Neural cell (in vitro differentiated cells): Measurements from ENCODE around the gene APP. TPM values are rescaled to one million over a fixed set of nuclear protein-coding genes. Genes with fewer than 3 reads are reported as not detected.

Experiments used
- H2AFZ ChIP-seq: fragments of 200-600, 300-800 bp; sonication (generic), shearing (Covaris generic); 2 replicates; pipeline ENCODE4 v1.6.0; 2014; ENCODE audit warnings: low read depth, mild to moderate bottlenecking, antibody characterized with exemption, low read length, moderate library complexity
- H3F3A ChIP-seq: fragments of 200-600 bp; shearing (Covaris generic); 2 replicates; pipeline ENCODE4 v1.6.1; 2016; ENCODE audit warnings: mild to moderate bottlenecking, moderate library complexity, mixed read lengths, antibody characterized with exemption, low read length; ENCODE audit not compliant: insufficient read depth, poor library complexity, severe bottlenecking
- H3K27ac ChIP-seq: fragments of 200-600, 300-800 bp; sonication (generic), shearing (Covaris generic); 2 replicates; pipeline ENCODE4 v1.5.1; 2014; ENCODE audit warnings: mild to moderate bottlenecking, low read length, moderate library complexity
- H3K27me3 ChIP-seq: fragments of 300-800, 200-600 bp; sonication (generic), shearing (Covaris generic); 2 replicates; pipeline ENCODE4 v1.6.0; 2014; ENCODE audit warnings: mild to moderate bottlenecking, low read depth, low read length, moderate library complexity; ENCODE audit not compliant: insufficient read depth
- H3K36me3 ChIP-seq: fragments of 300-800, 200-600 bp; sonication (generic), shearing (Covaris generic); 2 replicates; pipeline ENCODE4 v1.5.1; 2014; ENCODE audit warnings: mild to moderate bottlenecking, antibody characterized with exemption, low read length, moderate library complexity; ENCODE audit not compliant: insufficient read depth
- H3K4me2 ChIP-seq: fragments of 300-800, 200-600 bp; sonication (generic), shearing (Covaris generic); 2 replicates; pipeline ENCODE4 v1.6.0; 2014; ENCODE audit warnings: mild to moderate bottlenecking, low read length
- H3K4me3 ChIP-seq: fragments of 300-800, 200-600 bp; sonication (generic), shearing (Covaris generic); 2 replicates; pipeline ENCODE4 v1.5.1; 2014; ENCODE audit warnings: mild to moderate bottlenecking, low read length, moderate library complexity
- H3K79me2 ChIP-seq: fragments of 200-600 bp; shearing (Covaris generic); replicated peaks from 2 replicates; pipeline ENCODE4 v1.6.0; 2014; ENCODE audit warnings: mild to moderate bottlenecking, low read length, moderate library complexity; ENCODE audit not compliant: insufficient read depth
- H3K9ac ChIP-seq: fragments of 300-800, 200-600 bp; sonication (generic), shearing (Covaris generic); 2 replicates; pipeline ENCODE4 v1.6.1; 2016; ENCODE audit warnings: mild to moderate bottlenecking, low read length, mixed read lengths
- H3K9me2 ChIP-seq: fragments of 200-600 bp; shearing (Covaris generic); 2 replicates; pipeline ENCODE4 v1.6.1; 2016; ENCODE audit warnings: mild to moderate bottlenecking, low read length, mixed read lengths; ENCODE audit not compliant: insufficient read depth
- H3K9me3 ChIP-seq: fragments of 200-600, 300-800 bp; sonication (generic), shearing (Covaris generic); 2 replicates; pipeline ENCODE4 v1.6.1; 2016; ENCODE audit warnings: mild to moderate bottlenecking, mixed run types, low read length, moderate library complexity, mixed read lengths
- H4K20me1 ChIP-seq: fragments of 200-600 bp; shearing (Covaris generic); 2 replicates; pipeline ENCODE4 v1.6.1; 2016; ENCODE audit warnings: mild to moderate bottlenecking, mixed run types; ENCODE audit not compliant: insufficient read depth
- CTCF ChIP-seq: fragments of 450-650 bp; IDR thresholded peaks from 2 replicates; pipeline ENCODE4 v1.5.1; 2014; ENCODE audit warnings: antibody characterized with exemption, mild to moderate bottlenecking, moderate library complexity; ENCODE audit not compliant: poor library complexity, severe bottlenecking
- EP300 ChIP-seq: fragments of 450-650 bp; conservative IDR thresholded peaks from 2 replicates; pipeline ENCODE4 v1.6.1; 2014; ENCODE audit warnings: antibody characterized with exemption, mild to moderate bottlenecking, moderate library complexity; ENCODE audit not compliant: poor library complexity, severe bottlenecking
- EZH2 ChIP-seq: fragments of 200-600, 300-800 bp; shearing (Covaris generic), sonication (generic); IDR thresholded peaks from 2 replicates; pipeline ENCODE4 v1.6.1; 2014; ENCODE audit warnings: antibody characterized with exemption, low read length, borderline replicate concordance, mild to moderate bottlenecking; ENCODE audit not compliant: insufficient read depth, poor library complexity, severe bottlenecking
- MXI1 ChIP-seq: fragments of 450-650 bp; conservative IDR thresholded peaks from 2 replicates; pipeline ENCODE4 v1.6.1; 2014; ENCODE audit warnings: antibody characterized with exemption, mild to moderate bottlenecking; ENCODE audit not compliant: poor library complexity, severe bottlenecking
- POLR2AphosphoS5 ChIP-seq: IDR thresholded peaks from 2 replicates; pipeline ENCODE4 v1.6.1; 2012
- RAD21 ChIP-seq: fragments of 450-650 bp; conservative IDR thresholded peaks from 2 replicates; pipeline ENCODE4 v1.6.1; 2014; ENCODE audit warnings: antibody characterized with exemption, mild to moderate bottlenecking, moderate library complexity
- REST ChIP-seq: IDR thresholded peaks from 2 replicates; pipeline ENCODE4 v1.6.1; 2012; ENCODE audit warnings: borderline replicate concordance
- SMC3 ChIP-seq: fragments of 450-650 bp; conservative IDR thresholded peaks from 2 replicates; pipeline ENCODE4 v1.6.1; 2014; ENCODE audit warnings: antibody characterized with exemption, mild to moderate bottlenecking, moderate library complexity; ENCODE audit not compliant: poor library complexity
- TAF1 ChIP-seq: IDR thresholded peaks from 2 replicates; pipeline ENCODE4 v1.6.1; 2012; ENCODE audit warnings: low read depth
- polyA plus RNA-seq: library from polyadenylated mRNA; depleted of rRNA; stranded (reverse); fragments of >200 nt; gene quantifications from 2 replicates; pipeline ENCODE4 v1.2.3, GENCODE V29; 2014

The APP gene
- polyA plus RNA-seq, 1 donor from 2014 or later: 470 TPM

- Histone ChIP-seq H3F3A (no peaks in the 10 kb centered on the region), H3K9ac (no peak overlapping the region), H3K27me3 (no peaks in the 10 kb centered on the region), H3K9me2 (no peaks in the 10 kb centered on the region), H3K4me2 (no peak overlapping the region), H2AFZ (no peak overlapping the region), H4K20me1 (no peaks in the 10 kb centered on the region), H3K79me2 (no peaks in the 10 kb centered on the region), H3K36me3 (peaks cover 4% of the 10 kb centered on the region), H3K4me3 (no peak overlapping the region), H3K27ac (no peak overlapping the region), H3K9me3 (no peaks in the 10 kb centered on the region)
- TF ChIP-seq POLR2AphosphoS5 (no peak), EZH2 (no peak), EP300 (no peak), TAF1 (no peak), SMC3 (no peak), RAD21 (no peak), MXI1 (no peak), REST (no peak), CTCF (no peak)
These were observed 283.4 kb downstream of the APP start for GRCh38 chr21:25887166-25887565.

GRCh38 chr21:25885880-25886279 lies 284.7 kb downstream of the APP start:
- no peaks in the 10 kb centered on the region for H3K27me3 ChIP-seq
- no peaks in the 10 kb centered on the region for H3K79me2 ChIP-seq
- no peak overlapping the region for H3K9ac ChIP-seq
- no peak overlapping the region for H2AFZ ChIP-seq
- no peaks in the 10 kb centered on the region for H4K20me1 ChIP-seq
- H3K4me2 ChIP-seq: no peak overlapping the region
- TF ChIP-seq MXI1 (no peak), EP300 (no peak), REST (no peak), EZH2 (no peak), POLR2AphosphoS5 (no peak), SMC3 (no peak), RAD21 (no peak), TAF1 (no peak), CTCF (no peak)
- peaks cover 4% of the 10 kb centered on the region for H3K36me3 ChIP-seq
- H3K9me3 ChIP-seq: no peaks in the 10 kb centered on the region
- no peak overlapping the region for H3K4me3 ChIP-seq
- H3F3A ChIP-seq: no peaks in the 10 kb centered on the region
- H3K27ac ChIP-seq: no peak overlapping the region
- H3K9me2 ChIP-seq: no peaks in the 10 kb centered on the region
